Activated CD4-positive, alpha-beta T cell treated with anti-CD3 and anti-CD28 coated beads for 24 hours (primary cell): ENCODE results near the gene INHA.

Experiments
- DNase-seq, 2 donors: peaks; one replicate each; pipeline ENCODE4 v3.0.0-alpha.2; 2020; ENCODE audit warnings: low read depth in 2 of 2

INHA gene

GRCh38 chr2:219540784-219541504 is 31.2 kb upstream of the INHA start:
- no peak for DNase-seq

- peak; percentile 80 to 83 for DNase-seq
Measured at GRCh38 chr2:219541611-219542180, 30.4 kb upstream of the INHA start.

- peak in 1 of 2 donors; percentile 8 for DNase-seq
Measured at GRCh38 chr2:219542931-219543595, 29.0 kb upstream of the INHA start.

- peak; percentile 89 for DNase-seq
Measured at GRCh38 chr2:219543596-219544358, 28.3 kb upstream of the INHA start, which contains the start of the genes CHPF and TMEM198. Gene CHPF (minus strand): TSS chr2:219543809. CDS start chr2:219543538, 271 bp downstream. Gene TMEM198 (plus strand): TSS chr2:219544028. CDS start chr2:219544728, 700 bp downstream.

- DNase-seq: no peak
Measured at GRCh38 chr2:219544567-219544966, 27.5 kb upstream of the INHA start.

- no peak for DNase-seq
Measured at GRCh38 chr2:219545295-219545942, 26.7 kb upstream of the INHA start.

GRCh38 chr2:219545943-219546352 is 26.2 kb upstream of the INHA start:
- no peak for DNase-seq

- no peak for DNase-seq
Measured at GRCh38 chr2:219547621-219548020, 24.5 kb upstream of the INHA start.

- no peak for DNase-seq
Measured at GRCh38 chr2:219548990-219549389, 23.1 kb upstream of the INHA start.

- DNase-seq: no peak
Measured at GRCh38 chr2:219549619-219550018, 22.5 kb upstream of the INHA start.

GRCh38 chr2:219551441-219552381 is 20.4 kb upstream of the INHA start:
- peak in 1 of 2 donors; percentile 10 for DNase-seq

- DNase-seq: peak; percentile 72 to 73
Measured at GRCh38 chr2:219552382-219553167, 19.5 kb upstream of the INHA start.

GRCh38 chr2:219553168-219553417 is 19.0 kb upstream of the INHA start:
- no peak for DNase-seq

- no peak for DNase-seq
Measured at GRCh38 chr2:219553463-219553963, 18.6 kb upstream of the INHA start.

- no peak for DNase-seq
Measured at GRCh38 chr2:219554350-219554749, 17.8 kb upstream of the INHA start.

- no peak for DNase-seq
Measured at GRCh38 chr2:219555956-219556355, 16.2 kb upstream of the INHA start.

- DNase-seq: no peak
Measured at GRCh38 chr2:219556413-219556812, 15.7 kb upstream of the INHA start.

GRCh38 chr2:219557320-219557719 is 14.8 kb upstream of the INHA start:
- no peak for DNase-seq
